H54 (cell line): ENCODE results near the gene OOSP4A.
"Not testable (repeated sequence)": the region's sequence is repeated elsewhere in the genome, so short reads cannot be mapped to it uniquely, and the experiment has no call there.

Source experiments
- DNase-seq: peaks from one replicate; pipeline ENCODE4 v3.0.0; 2011; ENCODE audit warnings: low spot score, mixed read lengths; ENCODE audit not compliant: insufficient read length
- FAIRE-seq: peaks from 3 replicates; lab custom pipeline; 2011; peaks lifted over from hg19 to GRCh38; lab: Jason Lieb, UNC
- POLR2A ChIP-seq: IDR thresholded peaks from 2 replicates; pipeline ENCODE4 v1.6.1; 2011; ENCODE audit warnings: low read depth, mild to moderate bottlenecking, low read length

Gene OOSP4A

GRCh38 chr11:59960502-59961381 lies 3.1 kb upstream of the OOSP4A start:
- TF ChIP-seq POLR2A: no peak
- FAIRE-seq: no peak
- DNase-seq: no peak

DNA sequence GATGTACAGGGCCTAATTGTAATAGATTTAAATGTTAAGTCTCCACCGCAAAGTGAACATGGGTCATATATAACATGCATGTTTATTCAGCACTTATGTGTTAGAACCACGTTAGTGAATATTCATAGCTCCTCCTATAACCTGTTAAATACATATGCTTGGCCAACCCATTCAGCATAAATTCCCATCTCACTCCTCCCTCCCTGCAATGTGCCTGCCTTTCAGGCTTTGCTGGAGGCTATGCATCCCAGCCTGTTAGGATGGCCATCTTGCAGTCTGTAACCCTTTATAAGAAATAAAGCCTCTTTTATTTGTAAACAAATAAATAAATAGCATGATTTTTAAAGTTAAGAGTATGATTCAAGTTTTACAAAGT lies 1.7 kb upstream of the OOSP4A start:
- no peak for TF ChIP-seq POLR2A
- no peak for FAIRE-seq
- no peak for DNase-seq

GRCh38 chr11:59965424-59965823 lies 1.6 kb downstream of the OOSP4A start:
- FAIRE-seq (no peak), DNase-seq (no peak)
- TF ChIP-seq POLR2A: no peak

DNA sequence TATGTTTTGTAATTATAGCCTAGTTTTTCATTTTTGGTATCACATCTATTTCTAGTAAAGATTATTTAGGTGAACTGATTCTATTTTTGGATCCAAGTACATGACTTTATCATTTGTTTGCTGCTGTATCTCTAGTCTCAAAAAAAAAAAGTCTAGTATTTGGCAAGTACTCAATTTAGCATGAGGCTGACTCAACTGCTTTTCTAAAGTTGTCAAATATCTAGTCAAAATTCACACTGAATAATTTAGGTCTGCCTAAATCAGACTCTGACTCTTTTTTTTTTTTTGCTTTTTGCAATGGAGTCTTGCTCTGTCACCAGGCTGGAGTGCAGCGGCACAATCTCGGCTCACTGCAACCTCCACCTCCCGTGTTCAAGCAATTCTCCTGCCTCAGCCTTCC lies 2.4 kb downstream of the OOSP4A start:
- TF ChIP-seq POLR2A: no peak
- FAIRE-seq: no peak
- DNase-seq: no peak

DNA sequence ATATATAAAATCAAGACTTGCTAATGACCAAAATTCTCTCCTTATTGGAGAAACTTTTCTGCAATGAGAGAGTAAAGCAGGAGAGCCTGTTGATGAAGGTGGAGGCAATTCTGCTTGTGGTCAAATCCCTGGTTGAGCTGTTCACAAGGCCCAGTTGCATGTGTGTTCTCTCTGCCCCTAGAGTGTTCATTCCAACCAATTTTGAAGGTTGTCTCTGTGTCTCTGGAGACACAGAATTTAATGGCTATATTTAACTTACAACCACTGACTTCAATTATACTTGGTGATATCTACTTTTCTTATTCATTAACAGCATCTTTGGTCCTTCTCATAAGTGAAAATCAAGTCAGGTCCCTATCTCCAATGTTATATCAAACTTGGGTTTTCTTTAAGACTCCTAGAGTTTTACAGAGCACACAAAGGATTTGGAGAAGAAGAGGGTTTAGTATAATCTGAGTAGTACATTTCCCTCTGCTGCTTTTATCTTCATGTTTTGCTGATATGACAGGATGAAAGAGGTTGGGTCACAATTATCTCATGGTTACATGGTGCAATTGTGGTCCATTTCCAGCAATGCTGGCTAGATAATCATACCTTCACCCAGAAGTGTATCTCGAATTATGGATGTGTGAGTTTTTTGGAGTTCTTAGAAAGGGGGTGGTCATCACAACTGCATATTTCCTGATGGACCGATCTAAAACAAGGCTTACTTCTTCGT lies 4.0 kb downstream of the OOSP4A start:
- FAIRE-seq: no peak
- no peak for TF ChIP-seq POLR2A
- DNase-seq: no peak

GRCh38 chr11:59968395-59968783 lies 4.6 kb downstream of the OOSP4A start:
- TF ChIP-seq POLR2A: no peak
- DNase-seq (no peak), FAIRE-seq (no peak)

DNA sequence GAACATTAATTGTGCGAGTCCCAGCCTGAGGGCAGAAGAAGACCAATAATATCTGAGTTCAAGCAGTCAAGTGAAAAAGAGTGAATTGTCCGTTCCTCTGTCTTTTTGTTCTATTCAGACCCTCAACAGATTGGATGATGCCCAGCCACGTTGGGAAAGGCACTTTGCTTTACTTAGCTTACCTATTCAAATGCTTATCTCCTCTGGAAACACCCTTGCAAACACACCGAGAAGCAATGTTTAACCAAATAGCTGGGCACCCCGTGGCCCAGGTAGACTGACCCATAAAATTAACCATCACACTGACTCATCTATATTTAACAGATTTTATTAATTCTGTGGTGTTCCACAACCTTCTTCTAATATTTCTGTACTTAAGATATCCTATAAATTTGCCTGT lies 9.3 kb downstream of the OOSP4A start:
- FAIRE-seq (no peak), DNase-seq (no peak)
- TF ChIP-seq POLR2A: no peak

GRCh38 chr11:59981106-59981770 lies 17.4 kb downstream of the OOSP4A start:
- no peak for TF ChIP-seq POLR2A
- DNase-seq: no peak
- no peak for FAIRE-seq

GRCh38 chr11:59982037-59982436 lies 18.2 kb downstream of the OOSP4A start:
- not testable (repeated sequence) for FAIRE-seq, DNase-seq

GRCh38 chr11:59983212-59983611 lies 19.4 kb downstream of the OOSP4A start:
- FAIRE-seq: no peak
- no peak for TF ChIP-seq POLR2A
- no peak for DNase-seq

- FAIRE-seq (no peak), DNase-seq (no peak)
- TF ChIP-seq POLR2A: no peak
Measured at GRCh38 chr11:59984368-59984767, 20.5 kb downstream of the OOSP4A start.

DNA sequence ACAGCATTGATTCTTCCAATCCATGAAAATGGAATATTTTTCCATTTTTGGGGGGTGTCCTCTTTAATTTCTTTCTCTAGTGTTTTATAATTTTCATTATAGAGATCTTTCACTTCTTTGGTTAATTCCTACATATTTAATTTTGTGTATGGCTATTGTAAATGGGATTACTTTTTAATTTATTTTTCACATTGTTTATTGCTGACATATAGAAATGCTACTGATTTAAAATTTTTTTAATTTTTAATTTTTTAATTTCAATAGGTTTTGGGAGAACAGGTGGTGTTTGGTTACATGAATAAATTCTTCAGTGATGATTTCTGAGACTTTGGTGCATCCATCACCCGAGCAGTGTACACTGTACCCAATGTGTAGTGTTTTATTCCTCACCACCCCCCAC lies 26.6 kb downstream of the OOSP4A start:
- FAIRE-seq (no peak), DNase-seq (no peak)
- TF ChIP-seq POLR2A: no peak

- TF ChIP-seq POLR2A: no peak
- DNase-seq (no peak), FAIRE-seq (no peak)
Measured at GRCh38 chr11:59992425-59992824, 28.6 kb downstream of the OOSP4A start.

DNA sequence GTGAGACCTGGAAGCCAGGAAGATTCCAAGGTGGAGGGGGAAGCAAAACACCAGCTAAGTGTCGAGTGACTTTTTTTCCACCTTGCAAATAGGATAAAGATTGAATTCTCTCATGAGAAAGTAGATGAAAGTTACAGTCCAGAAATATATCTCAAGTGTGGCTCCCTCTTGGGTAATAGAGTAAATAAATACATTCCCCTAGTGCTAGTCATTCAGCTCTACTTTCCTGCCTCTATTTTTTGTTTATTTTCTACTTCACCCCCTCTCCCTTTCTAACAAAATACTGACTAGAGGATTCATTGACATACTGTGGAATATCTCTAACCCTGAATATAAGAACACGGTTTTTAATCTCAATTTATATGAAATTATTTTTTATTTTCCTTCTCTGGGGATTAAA lies 34.0 kb downstream of the OOSP4A start:
- TF ChIP-seq POLR2A: no peak
- FAIRE-seq (no peak), DNase-seq (no peak)
